SU-DHL-6 (cell line): ENCODE results near the gene HLA-DMB.

ENCODE experiments used
- CTCF ChIP-seq: fragments of 200-600 bp; sonication (generic); IDR thresholded peaks from one replicate; pipeline ENCODE4 v1.5.1; 2017; ENCODE audit warnings: antibody characterized with exemption, mild to moderate bottlenecking, low read length, moderate library complexity; ENCODE audit not compliant: insufficient read depth, poor library complexity, severe bottlenecking
- EZH2phosphoT487 ChIP-seq: fragments of 200-600 bp; sonication (generic), shearing (Covaris generic); conservative IDR thresholded peaks from 2 replicates; pipeline ENCODE4 v1.6.1; 2018; ENCODE audit warnings: mild to moderate bottlenecking, antibody characterized with exemption, low read length, moderate library complexity, mixed read lengths

GRCh38 chr6:32953775-32954174 is 12.9 kb upstream of the HLA-DMB start:
- TF ChIP-seq CTCF (no peak), EZH2phosphoT487 (no peak)
